ENCODE results near the gene FADS2. TPM values are rescaled to one million over a fixed set of nuclear protein-coding genes. Genes with fewer than 3 reads are reported as not detected.
A peak's percentile ranks its signal among the peaks of the same experiment; 100 is the strongest.

Gene FADS2
- total RNA-seq, 4 donors from 2014 or later: 13.5 to 117 (median 84.9) TPM

GRCh38 chr11:61904539-61905048, 76.5 kb downstream of the FADS2 start:
- H3K4me3 ChIP-seq: no peak overlapping the region
- H3K36me3 ChIP-seq: no peaks in the 10 kb centered on the region
- H3K4me1 ChIP-seq: peaks cover 0 to 4% of the 10 kb centered on the region in 2 donors
- H3K27me3 ChIP-seq: no peaks in the 10 kb centered on the region
- H3K9me3 ChIP-seq: no peaks in the 10 kb centered on the region
- intact Hi-C loops (cut with DNase I; ENCODE audit: low total_unique reads): no loop called here
- no peak overlapping the region for H3K27ac ChIP-seq
- DNase-seq: no peak
- TF ChIP-seq POLR2A (IDR thresholded peaks at IDR 0.05): no peak
- no peak for TF ChIP-seq CTCF (IDR thresholded peaks at IDR 0.05)

GRCh38 chr11:61905067-61905696, 77.1 kb downstream of the FADS2 start:
- Histone ChIP-seq H3K27ac (no peak overlapping the region), H3K9me3 (no peaks in the 10 kb centered on the region), H3K4me3 (no peak overlapping the region), H3K36me3 (no peaks in the 10 kb centered on the region), H3K27me3 (no peaks in the 10 kb centered on the region), H3K4me1 (peaks cover 0 to 4% of the 10 kb centered on the region in 2 donors)
- TF ChIP-seq CTCF (IDR thresholded peaks at IDR 0.05) (no peak), POLR2A (IDR thresholded peaks at IDR 0.05) (no peak)
- no peak for DNase-seq
- intact Hi-C loops (cut with DNase I; ENCODE audit: low total_unique reads): no loop called here

GRCh38 chr11:61905801-61906521, 77.9 kb downstream of the FADS2 start:
- Histone ChIP-seq H3K4me1 (peaks cover 0 to 10% of the 10 kb centered on the region in 2 donors), H3K27me3 (no peaks in the 10 kb centered on the region), H3K27ac (no peak overlapping the region), H3K9me3 (no peaks in the 10 kb centered on the region), H3K36me3 (no peaks in the 10 kb centered on the region), H3K4me3 (no peak overlapping the region)
- intact Hi-C loops (cut with DNase I; ENCODE audit: low total_unique reads): no loop called here
- TF ChIP-seq CTCF (IDR thresholded peaks at IDR 0.05) (no peak), POLR2A (IDR thresholded peaks at IDR 0.05) (no peak)
- DNase-seq: no peak

- no peaks in the 10 kb centered on the region for H3K9me3 ChIP-seq
- no peak for TF ChIP-seq CTCF (IDR thresholded peaks at IDR 0.05)
- no peak for TF ChIP-seq POLR2A (IDR thresholded peaks at IDR 0.05)
- no peaks in the 10 kb centered on the region for H3K27me3 ChIP-seq
- intact Hi-C loops (cut with DNase I; ENCODE audit: low total_unique reads): no loop called here
- H3K27ac ChIP-seq: no peak overlapping the region
- peaks cover 0 to 10% of the 10 kb centered on the region in 2 donors for H3K4me1 ChIP-seq
- no peak for DNase-seq
- no peak overlapping the region for H3K4me3 ChIP-seq
- no peaks in the 10 kb centered on the region for H3K36me3 ChIP-seq
Observed at GRCh38 chr11:61906522-61906909, 78.4 kb downstream of the FADS2 start.

- no peaks in the 10 kb centered on the region for H3K9me3 ChIP-seq
- intact Hi-C loops (cut with DNase I; ENCODE audit: low total_unique reads): no loop called here
- H3K27ac ChIP-seq: peak overlapping the region in 1 of 2 donors; percentile 70
- TF ChIP-seq CTCF (IDR thresholded peaks at IDR 0.05) (no peak), POLR2A (IDR thresholded peaks at IDR 0.05) (no peak)
- H3K27me3 ChIP-seq: no peaks in the 10 kb centered on the region
- H3K36me3 ChIP-seq: no peaks in the 10 kb centered on the region
- no peak for DNase-seq
- H3K4me3 ChIP-seq: no peak overlapping the region
- peaks cover 0 to 10% of the 10 kb centered on the region in 2 donors for H3K4me1 ChIP-seq
Observed at GRCh38 chr11:61907282-61907681, 79.2 kb downstream of the FADS2 start.
